ENCODE data around the gene POU4F3. TPM values are rescaled to one million over a fixed set of nuclear protein-coding genes. Genes with fewer than 3 reads are reported as not detected.

POU4F3 gene
- total RNA-seq, 1 donor from 2014 or later = 0.35 TPM

Other genes starting within 250 kb of the POU4F3 start
- gene PLAC8L1, start 233.3 kb upstream of the POU4F3 start, total RNA-seq = 0.88 TPM in 1 of 2 replicates, not detected in the other
- 135 and 139 TPM in 2 replicates for gene LARS1, start 156.2 kb upstream of the POU4F3 start, total RNA-seq
- gene RBM27, start 135.2 kb upstream of the POU4F3 start, total RNA-seq = 18.0 and 21.9 TPM in 2 replicates
- 51.9 and 67.5 TPM in 2 replicates for gene TCERG1, start 108.5 kb downstream of the POU4F3 start, total RNA-seq
- not detected in 2 replicates for gene GPR151, start 177.4 kb downstream of the POU4F3 start, total RNA-seq